Keratinocyte (primary cell): Measurements from ENCODE around the gene XRN2. TPM values are rescaled to one million over a fixed set of nuclear protein-coding genes. Genes with fewer than 3 reads are reported as not detected.
A peak's percentile ranks its signal among the peaks of the same experiment; 100 is the strongest.

Source experiments
- DNase-seq: peaks from one replicate; pipeline ENCODE4 v3.0.0-alpha.2; 2011; ENCODE audit warnings: low read depth, missing footprints, low spot score
- FAIRE-seq: peaks from 2 replicates; lab custom pipeline; 2011; peaks lifted over from hg19 to GRCh38; lab: Jason Lieb, UNC
- H2AFZ ChIP-seq: 2 replicates; pipeline ENCODE4 v1.6.0; 2012; ENCODE audit warnings: low read length, control low read depth, inconsistent platforms; ENCODE audit not compliant: control insufficient read depth
- H3K27ac ChIP-seq: 2 replicates; pipeline ENCODE4 v1.5.1; 2011; ENCODE audit warnings: low read length; ENCODE audit not compliant: control insufficient read depth, insufficient read depth
- H3K27me3 ChIP-seq: 3 replicates; pipeline ENCODE4 v1.6.0; 2011; ENCODE audit warnings: low read length; ENCODE audit not compliant: control insufficient read depth, insufficient read depth; ENCODE audit errors: extremely low read depth
- H3K36me3 ChIP-seq, 2 experiments: 2 replicates in 1 of 2; 3 replicates in 1 of 2; pipeline ENCODE4 v1.5.1; 2011; ENCODE audit warnings: low read length in 2 of 2, mild to moderate bottlenecking in 1 of 2; ENCODE audit not compliant: control insufficient read depth in 2 of 2, insufficient read depth in 2 of 2; ENCODE audit errors: extremely low read depth in 1 of 2
- H3K4me1 ChIP-seq: 3 replicates; pipeline ENCODE4 v1.5.1; 2011; ENCODE audit warnings: low read length; ENCODE audit not compliant: control insufficient read depth, insufficient read depth; ENCODE audit errors: extremely low read depth
- H3K4me2 ChIP-seq: 3 replicates; pipeline ENCODE4 v1.6.0; 2011; ENCODE audit warnings: low read depth, low read length; ENCODE audit not compliant: control insufficient read depth, insufficient read depth; ENCODE audit errors: extremely low read depth
- H3K4me3 ChIP-seq, 3 experiments: fragments of 200-600 bp in 1 of 3; sonication (generic) in 1 of 3; 2 replicates in 2 of 3; 3 replicates in 1 of 3; pipeline ENCODE4 v1.5.1; 2011 to 2016; ENCODE audit warnings: low read length in 3 of 3, mild to moderate bottlenecking in 3 of 3, control low read depth in 2 of 3, inconsistent platforms in 1 of 3, low read depth in 1 of 3, mixed read lengths in 1 of 3, mixed run types in 1 of 3, moderate library complexity in 1 of 3; ENCODE audit not compliant: control insufficient read depth in 2 of 3, insufficient read depth in 2 of 3; ENCODE audit errors: extremely low read depth in 1 of 3
- H3K79me2 ChIP-seq: 2 replicates; pipeline ENCODE4 v1.6.0; 2012; ENCODE audit warnings: low read length; ENCODE audit not compliant: control insufficient read depth, insufficient read depth
- H3K9ac ChIP-seq: 3 replicates; pipeline ENCODE4 v1.6.0; 2011; ENCODE audit warnings: low read length; ENCODE audit not compliant: control insufficient read depth, insufficient read depth; ENCODE audit errors: extremely low read depth
- H3K9me1 ChIP-seq: 3 replicates; pipeline ENCODE4 v1.6.0; 2011; ENCODE audit warnings: low read length; ENCODE audit not compliant: control insufficient read depth, insufficient read depth; ENCODE audit errors: extremely low read depth
- H3K9me3 ChIP-seq: 2 replicates; pipeline ENCODE4 v1.5.1; 2012; ENCODE audit warnings: low read depth, low read length; ENCODE audit not compliant: control insufficient read depth
- H4K20me1 ChIP-seq: 3 replicates; pipeline ENCODE4 v1.6.0; 2011; ENCODE audit warnings: low read length; ENCODE audit not compliant: control insufficient read depth, insufficient read depth; ENCODE audit errors: extremely low read depth
- CTCF ChIP-seq, 3 experiments: IDR thresholded peaks in 1 of 3; conservative IDR thresholded peaks in 1 of 3; optimal IDR thresholded peaks in 1 of 3; 2 replicates in 2 of 3; 3 replicates in 1 of 3; pipeline versions ENCODE3 to v1.5.1; 2011; ENCODE audit warnings: low read length in 3 of 3, mild to moderate bottlenecking in 3 of 3, moderate library complexity in 2 of 3, control low read depth in 1 of 3, inconsistent platforms in 1 of 3; ENCODE audit not compliant: insufficient read depth in 2 of 3; ENCODE audit errors: extremely low read depth in 1 of 3
- EZH2 ChIP-seq: IDR thresholded peaks from one replicate; pipeline ENCODE4 v1.6.1; 2012; ENCODE audit warnings: inconsistent platforms, mild to moderate bottlenecking, low read length, moderate library complexity
- dilution Hi-C: fragments of 300-500 bp; cut with MboI; formaldehyde crosslinking; loops from one replicate; pipeline ENCODE4 v1.7.0; 2020; ENCODE audit warnings: low sequenced_read_pairs; ENCODE audit not compliant: extremely low pct_ligation_motif_present
- polyA plus RNA-seq, 5 experiments: library from polyadenylated mRNA; depleted of rRNA in 3 of 5; stranded (reverse) in 3 of 5; stranded (forward) in 1 of 5; unstranded in 1 of 5; fragments of >200 nt; gene quantifications; 1 replicate in 1 of 5; 2 replicates in 3 of 5; 3 replicates in 1 of 5; pipeline versions ENCODE4 v1.2.1 to v1.2.3, GENCODE V29; 2011 to 2012; ENCODE audit warnings: missing spikeins in 2 of 5, low read depth in 1 of 5, low replicate concordance in 1 of 5

XRN2 gene
- polyA plus RNA-seq, 1 donor (not counting 4 experiments of a cell fraction or from before 2014, with no cell fraction given) = 85.8 TPM

- Histone ChIP-seq H3K4me1 (peaks cover 3% of the 10 kb centered on the region), H3K27ac (peak overlapping the region; percentile 94), H3K9me1 (no peaks in the 10 kb centered on the region), H3K4me3 (peak overlapping the region; percentile 96 to 99 (median 98)), H3K27me3 (no peaks in the 10 kb centered on the region), H4K20me1 (no peaks in the 10 kb centered on the region), H3K9me3 (no peaks in the 10 kb centered on the region), H3K4me2 (peak overlapping the region; percentile 97), H3K36me3 (peaks cover 0 to 2% of the 10 kb centered on the region in 2 experiments), H3K9ac (peak overlapping the region; percentile 93), H3K79me2 (peaks cover 31% of the 10 kb centered on the region), H2AFZ (peak overlapping the region; percentile 75)
- FAIRE-seq (peak; percentile 13), DNase-seq (no peak)
- dilution Hi-C loops = no loop called here
- TF ChIP-seq CTCF (optimal IDR thresholded peaks at IDR 0.05 in 1 of 3, IDR thresholded peaks at IDR 0.05 in 1 of 3, conservative IDR thresholded peaks at IDR 0.05 in 1 of 3; ENCODE audit: extremely low read depth in 1 of 3, insufficient read depth in 2 of 3, low read length in 3 of 3) = no peak
- TF ChIP-seq EZH2 = no peak
Measured at GRCh38 chr20:21303872-21304586, 898 bp downstream of the XRN2 start.

GRCh38 chr20:21308340-21308739 is 5.2 kb downstream of the XRN2 start:
- no peak overlapping the region for H3K4me3 ChIP-seq
- no peaks in the 10 kb centered on the region for H3K9me1 ChIP-seq
- dilution Hi-C loops = no loop called here
- peak overlapping the region; percentile 36 for H3K4me2 ChIP-seq
- H3K9me3 ChIP-seq = no peaks in the 10 kb centered on the region
- peaks cover 15% of the 10 kb centered on the region for H3K4me1 ChIP-seq
- H3K27me3 ChIP-seq = no peaks in the 10 kb centered on the region
- FAIRE-seq = no peak
- H3K79me2 ChIP-seq = peaks cover 74% of the 10 kb centered on the region
- H3K27ac ChIP-seq = no peak overlapping the region
- H4K20me1 ChIP-seq = no peaks in the 10 kb centered on the region
- H2AFZ ChIP-seq = no peak overlapping the region
- no peak for TF ChIP-seq EZH2
- TF ChIP-seq CTCF (optimal IDR thresholded peaks at IDR 0.05 in 1 of 3, IDR thresholded peaks at IDR 0.05 in 1 of 3, conservative IDR thresholded peaks at IDR 0.05 in 1 of 3; ENCODE audit: extremely low read depth in 1 of 3, insufficient read depth in 2 of 3, low read length in 3 of 3) = no peak
- H3K9ac ChIP-seq = no peak overlapping the region
- H3K36me3 ChIP-seq = peaks cover 0 to 5% of the 10 kb centered on the region in 2 experiments
- DNase-seq = no peak
